Prostate gland (tissue), 2 donors: ENCODE data around the gene ARFGEF2.

Source experiments
- CTCF ChIP-seq, 4 experiments: fragments of 200-600 bp in 2 of 4; fragments of 450-650 bp in 2 of 4; sonication (generic) in 2 of 4; IDR thresholded peaks; 1 replicate in 3 of 4; 2 replicates in 1 of 4; pipeline ENCODE4 v1.5.1; 2016 to 2019; ENCODE audit warnings: antibody characterized with exemption in 4 of 4, mild to moderate bottlenecking in 2 of 4, moderate library complexity in 2 of 4
- POLR2AphosphoS5 ChIP-seq: sonication (generic); formaldehyde crosslinking; IDR thresholded peaks from one replicate; pipeline ENCODE4 v1.6.1; 2017; ENCODE audit warnings: antibody characterized with exemption

GRCh38 chr20:49001741-49002140, 80.2 kb downstream of the ARFGEF2 start:
- TF ChIP-seq POLR2AphosphoS5 (no peak), CTCF (IDR thresholded peaks at IDR 0.05) (no peak)
